HG02840 (cell line): ENCODE measurements around the gene ZC3H11A.
"Not testable (repeated sequence)": the region's sequence is repeated elsewhere in the genome, so short reads cannot be mapped to it uniquely, and the experiment has no call there.

Experiments
- ATAC-seq: cut with Tn5 transposase; IDR thresholded peaks from one replicate; pipeline ENCODE4 v1.9.1; 2021; ENCODE audit warnings: mild to moderate bottlenecking, moderate library complexity, moderate number of reproducible peaks; ENCODE audit not compliant: unreplicated experiment, low FRiP score

ZC3H11A gene

DNA sequence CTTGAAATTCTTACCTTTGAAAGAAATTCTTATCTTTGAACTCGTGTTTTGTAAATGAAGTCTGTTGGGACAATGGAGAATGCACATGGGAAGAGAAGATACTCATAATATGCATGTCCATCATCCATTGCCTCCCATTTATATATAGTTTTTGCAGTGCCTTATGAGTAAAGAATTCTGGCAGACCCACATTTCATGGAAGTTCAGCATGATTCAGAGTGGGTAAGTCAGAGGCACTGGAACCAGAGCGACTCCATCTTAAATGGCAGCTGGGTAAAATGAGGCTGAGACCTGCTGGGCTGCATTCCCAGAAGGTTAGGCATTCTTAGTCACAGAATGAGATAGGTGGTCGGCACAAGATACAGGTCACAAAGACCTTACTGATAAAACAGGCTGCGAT is 16.6 kb upstream of the ZC3H11A start:
- no peak for ATAC-seq

DNA sequence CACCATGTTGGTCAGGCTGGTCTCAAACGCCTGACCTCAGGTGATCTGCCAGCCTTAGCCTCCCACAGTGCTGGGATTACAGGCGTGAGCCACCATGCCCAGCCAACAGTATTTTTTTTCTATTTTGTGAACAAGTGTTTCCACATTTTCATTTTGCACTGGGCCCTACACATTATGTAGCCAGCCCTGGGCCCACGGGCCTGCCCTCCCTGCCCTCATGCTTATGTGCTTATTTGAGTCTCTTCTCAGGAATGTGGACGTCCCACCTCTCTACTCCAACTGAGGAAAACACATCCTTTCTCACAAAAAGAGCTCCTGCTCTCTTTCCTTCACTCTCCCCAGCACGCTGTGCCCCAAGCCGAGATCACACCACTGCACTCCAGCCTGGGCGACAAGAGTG is 13.5 kb upstream of the ZC3H11A start:
- no peak for ATAC-seq

DNA sequence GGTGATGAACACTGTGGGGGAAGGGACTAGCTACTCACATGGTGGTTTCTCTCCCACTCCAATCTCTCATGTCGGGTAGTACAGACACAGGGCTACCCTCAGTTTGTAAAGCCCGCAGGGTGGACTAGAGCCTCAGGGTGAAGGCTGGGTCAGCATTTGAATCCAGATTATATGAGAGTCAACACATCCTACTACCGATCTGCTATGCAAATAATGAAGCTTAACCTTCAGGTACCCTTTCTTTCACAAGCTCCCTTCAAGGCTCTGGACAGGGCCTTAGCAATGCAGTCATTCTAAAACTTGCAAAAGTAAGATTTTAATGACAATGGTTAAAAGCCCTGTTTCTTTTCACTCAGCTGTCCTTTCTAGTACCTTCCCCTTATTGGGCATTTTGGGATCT is 5.5 kb upstream of the ZC3H11A start:
- ATAC-seq = no peak

DNA sequence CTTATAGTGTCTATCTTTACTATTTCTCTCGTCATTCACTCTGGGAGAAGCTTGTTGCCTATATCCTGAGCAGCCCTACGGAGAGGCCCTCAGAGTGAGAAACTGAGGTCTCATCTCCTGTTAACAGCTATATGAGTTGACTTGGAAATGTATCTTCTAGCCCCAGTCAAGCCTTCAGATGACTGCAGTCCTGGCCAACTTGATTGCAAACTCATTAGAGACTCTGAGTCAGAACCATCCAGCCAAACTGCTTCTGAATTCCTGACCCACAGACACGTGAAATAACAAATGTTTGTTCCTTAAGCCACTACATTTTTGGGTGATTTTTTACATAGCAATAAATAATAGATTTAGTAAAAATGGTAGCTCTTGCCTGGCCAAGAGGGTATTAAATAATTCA is 3.9 kb upstream of the ZC3H11A start:
- no peak for ATAC-seq

DNA sequence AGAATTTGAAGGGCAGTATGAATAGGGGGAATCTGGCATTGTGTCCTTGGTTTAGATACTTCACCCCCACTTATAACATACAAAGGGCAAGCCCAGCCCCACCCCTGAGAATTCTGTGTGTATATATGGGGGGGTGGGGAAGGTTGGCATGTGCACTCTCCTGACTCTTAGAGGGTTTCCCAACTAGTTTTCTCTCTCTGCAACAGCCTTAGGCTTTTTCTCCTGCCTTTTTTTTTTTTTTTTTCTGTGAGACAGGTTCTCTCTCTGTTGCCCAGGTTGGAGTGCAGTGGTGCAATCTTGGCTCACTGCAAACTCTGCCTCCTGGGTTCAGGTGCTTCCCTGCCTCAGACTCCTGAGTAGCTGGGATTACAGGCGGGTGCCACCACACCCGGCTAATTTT is 2.9 kb upstream of the ZC3H11A start:
- ATAC-seq = no peak

- ATAC-seq = not testable (repeated sequence)
These were observed 1.9 kb upstream of the ZC3H11A start for GRCh38 chr1:203793561-203793960.

- no peak for ATAC-seq
These were observed 521 bp upstream of the ZC3H11A start for GRCh38 chr1:203794764-203795440.

DNA sequence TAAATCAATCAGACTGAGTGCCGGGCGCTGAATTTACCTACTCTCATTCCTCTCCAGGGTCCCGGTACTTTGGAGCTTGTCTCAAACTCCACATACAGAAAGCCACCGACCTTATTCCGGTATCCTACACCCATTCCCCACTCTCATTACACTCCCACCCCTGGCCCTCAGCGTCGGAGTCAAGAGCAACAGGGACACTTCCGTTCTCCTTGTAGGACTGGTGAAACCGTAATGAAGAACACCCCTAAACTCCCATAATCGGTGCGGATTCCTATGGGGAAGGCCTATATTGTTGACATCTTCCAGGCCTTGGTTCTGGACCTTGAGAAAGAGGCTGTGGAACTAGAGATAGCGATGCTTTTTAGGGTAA is 798 bp downstream of the ZC3H11A start:
- peak; percentile 15 for ATAC-seq

DNA sequence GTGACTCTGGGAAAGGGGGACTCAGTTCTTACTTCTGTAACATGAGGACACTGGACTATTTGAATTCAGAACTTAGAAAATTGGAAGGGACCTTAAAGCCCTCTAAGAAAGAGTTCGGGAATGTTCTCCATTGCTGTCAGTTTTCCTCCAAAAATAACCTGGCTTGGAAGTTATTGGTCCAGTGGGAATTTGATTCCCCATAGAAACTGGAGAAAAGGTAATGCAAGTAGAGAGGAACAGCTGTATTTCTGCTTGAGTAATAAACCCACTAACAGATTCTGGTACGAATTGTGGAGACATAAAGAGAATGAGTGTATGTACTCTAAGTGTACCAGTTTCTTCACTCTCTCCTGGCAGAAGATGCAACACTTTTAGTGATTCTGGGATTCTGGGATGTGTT is 1.8 kb downstream of the ZC3H11A start:
- ATAC-seq = no peak

GRCh38 chr1:203797948-203798655 is 2.7 kb downstream of the ZC3H11A start:
- ATAC-seq = no peak

- ATAC-seq = no peak
These were observed 3.7 kb downstream of the ZC3H11A start for GRCh38 chr1:203799157-203799556.

- ATAC-seq = no peak
These were observed 4.5 kb downstream of the ZC3H11A start for GRCh38 chr1:203799971-203800370.

- no peak for ATAC-seq
These were observed 10.3 kb downstream of the ZC3H11A start for GRCh38 chr1:203805689-203806088.

DNA sequence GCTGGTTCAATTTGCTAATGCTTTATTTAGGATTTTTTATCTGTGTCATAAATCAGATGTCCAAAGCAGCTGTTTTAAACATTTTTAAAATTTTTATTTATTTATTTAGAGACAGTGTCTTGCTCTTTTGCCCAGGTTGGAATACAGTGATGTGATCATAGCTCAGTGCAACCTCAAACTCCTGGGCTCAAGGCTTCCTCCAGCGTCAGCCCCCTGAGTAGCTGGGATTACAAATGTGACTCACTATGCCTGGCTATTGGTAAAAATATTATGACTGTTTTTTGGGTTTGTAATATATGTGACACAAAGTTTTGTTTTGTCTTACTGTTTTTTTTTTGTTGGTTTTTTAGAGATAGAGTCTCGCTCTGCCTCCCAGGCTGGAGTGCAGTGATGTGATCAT is 11.8 kb downstream of the ZC3H11A start:
- no peak for ATAC-seq

GRCh38 chr1:203813581-203814341 is 18.3 kb downstream of the ZC3H11A start:
- ATAC-seq = no peak

DNA sequence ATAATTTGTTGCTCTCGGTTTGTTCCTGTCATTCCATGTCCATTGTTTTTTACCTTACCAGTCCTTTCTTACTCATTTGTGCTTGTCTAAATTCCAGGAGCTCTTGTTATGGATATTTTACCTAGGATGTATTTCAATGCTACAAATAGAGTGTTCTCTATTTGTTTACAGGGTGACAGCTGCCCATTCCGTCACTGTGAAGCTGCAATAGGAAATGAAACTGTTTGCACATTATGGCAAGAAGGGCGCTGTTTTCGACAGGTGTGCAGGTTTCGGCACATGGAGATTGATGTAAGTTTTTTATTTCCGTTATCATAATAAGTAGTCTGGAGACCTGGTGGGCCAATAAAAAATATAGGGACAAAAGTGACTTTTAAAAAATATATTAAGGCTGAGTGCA is 23.0 kb downstream of the ZC3H11A start:
- no peak for ATAC-seq

GRCh38 chr1:203823306-203823705 is 27.9 kb downstream of the ZC3H11A start:
- ATAC-seq = no peak

- ATAC-seq = no peak
These were observed 30.8 kb downstream of the ZC3H11A start for GRCh38 chr1:203826175-203826574.

DNA sequence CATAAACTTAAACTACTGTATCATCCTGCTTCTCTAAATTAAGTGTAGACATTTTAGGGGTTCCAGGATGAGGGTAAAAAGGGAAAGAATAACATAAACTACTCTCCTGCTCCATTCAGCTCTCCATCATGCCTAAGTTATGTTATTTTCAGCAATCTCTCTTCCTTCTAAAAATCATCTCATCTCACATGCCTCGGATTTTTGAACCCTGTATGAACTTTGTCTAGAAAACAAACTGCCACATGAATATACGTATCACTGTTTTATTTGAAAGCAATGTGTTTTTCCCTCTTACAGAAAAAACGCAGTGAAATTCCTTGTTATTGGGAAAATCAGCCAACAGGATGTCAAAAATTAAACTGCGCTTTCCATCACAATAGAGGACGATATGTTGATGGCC is 32.6 kb downstream of the ZC3H11A start:
- no peak for ATAC-seq

GRCh38 chr1:203828503-203828902 is 33.1 kb downstream of the ZC3H11A start:
- ATAC-seq = no peak

- not testable (repeated sequence) for ATAC-seq
These were observed 33.8 kb downstream of the ZC3H11A start for GRCh38 chr1:203829247-203829646.

DNA sequence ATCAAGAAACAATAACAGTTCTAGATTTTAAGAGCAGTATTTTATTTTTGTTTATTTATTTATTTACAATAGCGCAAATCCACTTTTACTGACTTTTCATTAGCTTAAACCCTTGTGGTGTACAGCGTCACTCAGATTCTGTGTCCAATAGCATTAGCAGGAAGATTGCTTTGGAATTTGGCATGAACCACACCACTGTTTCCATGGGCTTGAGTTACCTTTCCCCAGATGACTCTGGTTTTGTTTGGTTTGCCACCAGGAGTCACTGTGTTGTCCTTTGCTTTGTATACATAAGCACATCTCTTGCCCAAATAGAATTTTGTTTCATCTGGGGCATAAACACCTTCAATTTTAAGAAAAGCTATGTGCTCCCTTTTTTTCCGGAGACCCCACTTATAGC is 40.1 kb downstream of the ZC3H11A start:
- no peak for ATAC-seq
